ENCODE measurements around the gene ARHGAP28. TPM values are rescaled to one million over a fixed set of nuclear protein-coding genes. Genes with fewer than 3 reads are reported as not detected.

The ARHGAP28 gene
- total and polyA plus RNA-seq, 12 donors, result 2.7 to 34.3 (median 7.3) TPM

GRCh38 chr18:6886797-6887330, 157.3 kb downstream of the ARHGAP28 start:
- intact Hi-C loops (cut with DNase I), result loop anchor here (5.0 to 10.0 kb wide), 2 partner anchors 345 to 1012 kb away; no protein-coding TSS in a partner anchor
- WGBS, 4 donors, result 61 to 75% (median 71%) methylated on average over 6 of the region's 6 CpGs
- H3K27ac ChIP-seq, result no peak overlapping the region
- H3K27me3 ChIP-seq, result no peaks in the 10 kb centered on the region
- no peaks in the 10 kb centered on the region for H3K9me3 ChIP-seq (replicated peaks in 1 of 3)
- TF ChIP-seq, protein P1, sequence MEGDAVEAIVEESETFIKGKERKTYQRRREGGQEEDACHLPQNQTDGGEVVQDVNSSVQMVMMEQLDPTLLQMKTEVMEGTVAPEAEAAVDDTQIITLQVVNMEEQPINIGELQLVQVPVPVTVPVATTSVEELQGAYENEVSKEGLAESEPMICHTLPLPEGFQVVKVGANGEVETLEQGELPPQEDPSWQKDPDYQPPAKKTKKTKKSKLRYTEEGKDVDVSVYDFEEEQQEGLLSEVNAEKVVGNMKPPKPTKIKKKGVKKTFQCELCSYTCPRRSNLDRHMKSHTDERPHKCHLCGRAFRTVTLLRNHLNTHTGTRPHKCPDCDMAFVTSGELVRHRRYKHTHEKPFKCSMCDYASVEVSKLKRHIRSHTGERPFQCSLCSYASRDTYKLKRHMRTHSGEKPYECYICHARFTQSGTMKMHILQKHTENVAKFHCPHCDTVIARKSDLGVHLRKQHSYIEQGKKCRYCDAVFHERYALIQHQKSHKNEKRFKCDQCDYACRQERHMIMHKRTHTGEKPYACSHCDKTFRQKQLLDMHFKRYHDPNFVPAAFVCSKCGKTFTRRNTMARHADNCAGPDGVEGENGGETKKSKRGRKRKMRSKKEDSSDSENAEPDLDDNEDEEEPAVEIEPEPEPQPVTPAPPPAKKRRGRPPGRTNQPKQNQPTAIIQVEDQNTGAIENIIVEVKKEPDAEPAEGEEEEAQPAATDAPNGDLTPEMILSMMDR (IDR thresholded peaks at IDR 0.05), result no peak
- TF ChIP-seq POLR2A (IDR thresholded peaks at IDR 0.05), result no peak
- peaks cover 0 to 4% of the 10 kb centered on the region in 2 donors for H3K4me1 ChIP-seq (replicated peaks in 1 of 2)
- no peak for DNase-seq
- H3K4me3 ChIP-seq, result no peak overlapping the region
- H3K36me3 ChIP-seq (replicated peaks in 1 of 2), result no peaks in the 10 kb centered on the region

GRCh38 chr18:6891788-6892187, 162.3 kb downstream of the ARHGAP28 start:
- H3K27ac ChIP-seq, result no peak overlapping the region
- 91 to 100% (median 94%) methylated on average over 3 of the region's 3 CpGs for WGBS, 4 donors
- no peak for DNase-seq
- TF ChIP-seq, protein P1 (IDR thresholded peaks at IDR 0.05), result no peak
- no peak for TF ChIP-seq POLR2A (IDR thresholded peaks at IDR 0.05)
- no peaks in the 10 kb centered on the region for H3K27me3 ChIP-seq
- H3K36me3 ChIP-seq (replicated peaks in 1 of 2), result no peaks in the 10 kb centered on the region
- H3K4me1 ChIP-seq (replicated peaks in 1 of 2), result no peaks in the 10 kb centered on the region
- H3K4me3 ChIP-seq, result no peak overlapping the region
- no peaks in the 10 kb centered on the region for H3K9me3 ChIP-seq (replicated peaks in 1 of 3)
- intact Hi-C loops (cut with DNase I), result no loop called here

- peaks cover 0 to 5% (median 0%) of the 10 kb centered on the region in 3 donors for H3K9me3 ChIP-seq (replicated peaks in 1 of 3)
- no peak overlapping the region for H3K27ac ChIP-seq
- WGBS, 4 donors, result 65 to 70% (median 67%) methylated on average over 3 of the region's 3 CpGs
- H3K4me3 ChIP-seq, result no peak overlapping the region
- H3K36me3 ChIP-seq (replicated peaks in 1 of 2), result no peaks in the 10 kb centered on the region
- no peak for DNase-seq
- no peaks in the 10 kb centered on the region for H3K27me3 ChIP-seq
- no peaks in the 10 kb centered on the region for H3K4me1 ChIP-seq (replicated peaks in 1 of 2)
- TF ChIP-seq POLR2A (IDR thresholded peaks at IDR 0.05), result no peak
- TF ChIP-seq, protein P1 (IDR thresholded peaks at IDR 0.05), result no peak
- intact Hi-C loops (cut with DNase I), result no loop called here
Measured at GRCh38 chr18:6901286-6901926, 171.9 kb downstream of the ARHGAP28 start.

- Histone ChIP-seq H3K4me1 (replicated peaks in 1 of 2) (no peaks in the 10 kb centered on the region), H3K27ac (no peak overlapping the region), H3K36me3 (replicated peaks in 1 of 2) (no peaks in the 10 kb centered on the region), H3K27me3 (peaks cover 6% of the 10 kb centered on the region), H3K4me3 (no peak overlapping the region), H3K9me3 (replicated peaks in 1 of 3) (no peaks in the 10 kb centered on the region)
- WGBS, 4 donors, result 88 to 98% (median 91%) methylated on average over 3 of the region's 3 CpGs
- DNase-seq, result no peak
- intact Hi-C loops (cut with DNase I), result loop anchor here in 1 of 2 donors (10.0 kb wide), 1 partner anchor 258 kb away; no protein-coding TSS in a partner anchor
- TF ChIP-seq, protein P1 (IDR thresholded peaks at IDR 0.05), result no peak
- TF ChIP-seq POLR2A (IDR thresholded peaks at IDR 0.05), result no peak
Measured at GRCh38 chr18:6917072-6917471, 187.6 kb downstream of the ARHGAP28 start.

Measured in adrenal gland (tissue), 12 donors.